Esophagus squamous epithelium (tissue), 4 donors: ENCODE results near the gene KRTAP10-1.

Experiments used
- CTCF ChIP-seq, 6 experiments: fragments of 450-650 bp in 4 of 6; fragments of 200-600 bp in 2 of 6; sonication (generic) in 2 of 6; IDR thresholded peaks; one replicate each; pipeline ENCODE4 v1.5.1; 2016 to 2019; ENCODE audit warnings: antibody characterized with exemption in 6 of 6, mild to moderate bottlenecking in 4 of 6, moderate library complexity in 4 of 6
- POLR2A ChIP-seq, 4 donors: fragments of 450-650 bp; IDR thresholded peaks; one replicate each; pipeline ENCODE4 v1.6.1; 2017; ENCODE audit warnings: antibody characterized with exemption in 4 of 4, mild to moderate bottlenecking in 4 of 4, moderate library complexity in 3 of 4

- TF ChIP-seq CTCF (IDR thresholded peaks at IDR 0.05): no peak
- no peak for TF ChIP-seq POLR2A (IDR thresholded peaks at IDR 0.05)
Measured at GRCh38 chr21:44544566-44544965, 4.6 kb upstream of the KRTAP10-1 start.
